ENCODE results near the gene SH3D19.
"Not testable (repeated sequence)": the region's sequence is repeated elsewhere in the genome, so short reads cannot be mapped to it uniquely, and the experiment has no call there.

SH3D19 gene

DNA sequence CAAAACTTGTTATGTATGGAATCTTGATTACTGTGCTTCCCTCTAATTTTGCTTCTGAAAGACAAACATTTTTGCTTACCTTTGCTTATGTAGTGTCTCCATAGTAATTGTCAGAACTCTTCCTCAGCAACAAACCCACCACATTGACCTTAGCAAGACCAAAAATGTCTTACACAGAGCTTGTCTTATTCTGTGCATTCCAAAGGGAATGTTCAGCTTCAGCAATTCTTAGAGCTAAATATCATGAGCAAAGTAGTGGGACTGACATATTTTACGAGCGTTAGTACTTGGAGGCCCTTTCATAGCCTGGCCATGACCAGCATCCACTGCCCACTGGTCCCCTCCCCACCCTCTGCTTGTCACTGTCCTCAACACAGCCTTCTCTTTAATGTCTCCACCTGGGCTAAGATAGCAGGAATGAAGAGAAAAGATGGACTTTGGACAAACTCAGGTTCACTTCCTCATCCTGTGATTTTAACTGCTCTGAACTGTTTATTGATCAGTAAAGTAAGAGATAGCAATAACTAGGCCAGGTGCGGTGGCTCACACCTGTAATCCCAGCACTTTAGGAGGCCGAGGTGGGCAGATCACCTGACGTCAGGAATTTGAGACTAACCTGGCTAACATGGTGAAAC lies 15.5 kb upstream of the SH3D19 start:
- Histone ChIP-seq H3K9me3 (ENCODE audit: control insufficient read depth, insufficient read depth, low read depth, low read length) (no peaks in the 10 kb centered on the region), H3K4me1 (ENCODE audit: control insufficient read depth, insufficient read depth, low read length) (no peaks in the 10 kb centered on the region), H3K27ac (ENCODE audit: low read depth, low read length) (no peak overlapping the region), H3K9ac (ENCODE audit: low read length) (no peak overlapping the region), H3K36me3 (ENCODE audit: control insufficient read depth, insufficient read depth, low read length) (no peaks in the 10 kb centered on the region), H3K4me3 (ENCODE audit: low read depth, low read length) (no peak overlapping the region), H3K27me3 (ENCODE audit: control insufficient read depth, insufficient read depth, low read length) (no peaks in the 10 kb centered on the region)

DNA sequence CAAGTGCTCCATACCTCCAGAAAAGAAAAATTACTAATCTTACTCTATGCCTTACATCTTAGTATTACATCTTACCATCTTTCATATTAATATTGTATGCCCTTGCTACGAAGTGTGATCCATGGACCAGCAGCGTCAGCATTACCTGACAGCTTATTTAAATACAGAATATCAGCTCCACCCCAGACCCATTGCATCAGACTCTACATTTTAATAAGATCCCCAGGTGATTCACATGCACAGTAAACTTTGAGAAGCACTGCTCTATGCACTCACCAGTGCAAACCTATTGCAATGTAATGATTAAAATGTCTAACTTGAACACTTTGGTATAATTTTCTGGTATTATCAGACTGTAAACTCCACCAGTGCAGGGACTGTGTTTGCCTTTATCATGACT lies 14.1 kb upstream of the SH3D19 start:
- Histone ChIP-seq H3K27ac (ENCODE audit: low read depth, low read length) (no peak overlapping the region), H3K36me3 (ENCODE audit: control insufficient read depth, insufficient read depth, low read length) (no peaks in the 10 kb centered on the region), H3K4me1 (ENCODE audit: control insufficient read depth, insufficient read depth, low read length) (no peaks in the 10 kb centered on the region), H3K9ac (ENCODE audit: low read length) (no peak overlapping the region), H3K9me3 (ENCODE audit: control insufficient read depth, insufficient read depth, low read depth, low read length) (no peaks in the 10 kb centered on the region), H3K4me3 (ENCODE audit: low read depth, low read length) (no peak overlapping the region), H3K27me3 (ENCODE audit: control insufficient read depth, insufficient read depth, low read length) (no peaks in the 10 kb centered on the region)

- H3K27ac ChIP-seq (ENCODE audit: low read depth, low read length) = no peak overlapping the region
- H3K9ac ChIP-seq (ENCODE audit: low read length) = no peak overlapping the region
- no peaks in the 10 kb centered on the region for H3K27me3 ChIP-seq (ENCODE audit: control insufficient read depth, insufficient read depth, low read length)
- no peaks in the 10 kb centered on the region for H3K4me1 ChIP-seq (ENCODE audit: control insufficient read depth, insufficient read depth, low read length)
- H3K9me3 ChIP-seq (ENCODE audit: control insufficient read depth, insufficient read depth, low read depth, low read length) = no peaks in the 10 kb centered on the region
- no peaks in the 10 kb centered on the region for H3K36me3 ChIP-seq (ENCODE audit: control insufficient read depth, insufficient read depth, low read length)
- H3K4me3 ChIP-seq (ENCODE audit: low read depth, low read length) = no peak overlapping the region
These were observed 6.1 kb upstream of the SH3D19 start for GRCh38 chr4:151331276-151332042.

DNA sequence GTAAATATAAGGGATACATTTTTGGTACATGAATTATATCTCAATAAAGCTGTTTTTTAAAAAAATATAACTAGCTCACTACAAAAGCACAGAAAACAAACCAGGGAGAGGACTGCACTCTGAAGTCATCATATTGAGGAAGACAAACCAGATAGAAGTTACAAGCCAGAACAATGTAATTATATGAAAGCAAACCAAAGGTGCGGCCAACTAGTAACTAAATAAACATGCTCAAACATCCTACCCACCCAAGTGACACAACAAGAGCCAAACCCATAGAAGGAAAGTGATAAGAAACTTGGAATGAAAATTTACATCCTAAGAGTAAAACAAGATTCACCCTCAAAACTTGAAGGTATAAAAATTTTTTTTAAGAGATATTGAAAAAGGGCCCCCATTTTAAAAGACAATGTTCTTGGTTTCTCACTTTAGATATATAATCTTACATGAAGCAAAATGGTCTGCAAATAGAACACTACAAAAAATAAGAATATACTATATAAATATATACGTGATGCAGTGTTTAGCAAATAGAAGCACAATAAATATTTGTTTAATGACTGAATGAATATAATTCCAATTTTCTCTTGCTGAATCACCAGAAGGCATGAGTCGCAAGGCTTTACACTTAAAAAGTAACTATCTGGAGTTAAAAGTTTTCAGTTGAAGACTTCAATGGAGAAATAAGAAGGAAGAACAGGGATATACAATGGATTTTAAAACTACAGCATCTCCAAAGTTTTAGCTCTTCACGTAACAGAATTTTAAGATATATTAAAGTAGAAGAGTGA lies 4.0 kb upstream of the SH3D19 start:
- H3K36me3 ChIP-seq (ENCODE audit: control insufficient read depth, insufficient read depth, low read length) = no peaks in the 10 kb centered on the region
- H3K9me3 ChIP-seq (ENCODE audit: control insufficient read depth, insufficient read depth, low read depth, low read length) = no peaks in the 10 kb centered on the region
- no peak overlapping the region for H3K9ac ChIP-seq (ENCODE audit: low read length)
- H3K27me3 ChIP-seq (ENCODE audit: control insufficient read depth, insufficient read depth, low read length) = peaks cover 2% of the 10 kb centered on the region; the same call in 1 of the 2 replicates
- H3K4me3 ChIP-seq (ENCODE audit: low read depth, low read length) = no peak overlapping the region
- no peak overlapping the region for H3K27ac ChIP-seq (ENCODE audit: low read depth, low read length)
- H3K4me1 ChIP-seq (ENCODE audit: control insufficient read depth, insufficient read depth, low read length) = peaks cover 6% of the 10 kb centered on the region; the same call in 1 of the 2 replicates

DNA sequence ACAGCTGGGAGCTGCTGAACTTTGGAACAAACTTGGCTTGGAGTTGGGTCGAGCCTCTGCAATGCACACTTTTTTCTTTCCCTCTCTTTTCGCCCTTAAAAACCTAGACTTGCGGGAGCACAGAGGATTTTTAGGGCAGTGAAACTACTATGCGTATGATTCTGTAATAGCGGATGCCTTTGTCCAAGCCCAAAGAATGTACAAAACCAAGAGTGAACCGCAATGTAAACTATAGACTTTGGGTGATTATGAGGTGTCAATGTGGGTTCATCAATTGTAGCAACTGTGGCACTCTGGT lies 493 bp upstream of the SH3D19 start:
- peak overlapping the region; percentile 94 for H3K4me3 ChIP-seq (ENCODE audit: low read depth, low read length)
- no peaks in the 10 kb centered on the region for H3K36me3 ChIP-seq (ENCODE audit: control insufficient read depth, insufficient read depth, low read length)
- H3K27ac ChIP-seq (ENCODE audit: low read depth, low read length) = no peak overlapping the region
- no peaks in the 10 kb centered on the region for H3K9me3 ChIP-seq (ENCODE audit: control insufficient read depth, insufficient read depth, low read depth, low read length)
- H3K27me3 ChIP-seq (ENCODE audit: control insufficient read depth, insufficient read depth, low read length) = peaks cover 2% of the 10 kb centered on the region; the same call in 1 of the 2 replicates
- H3K4me1 ChIP-seq (ENCODE audit: control insufficient read depth, insufficient read depth, low read length) = peaks cover 27% of the 10 kb centered on the region
- H3K9ac ChIP-seq (ENCODE audit: low read length) = peak overlapping the region; percentile 91

DNA sequence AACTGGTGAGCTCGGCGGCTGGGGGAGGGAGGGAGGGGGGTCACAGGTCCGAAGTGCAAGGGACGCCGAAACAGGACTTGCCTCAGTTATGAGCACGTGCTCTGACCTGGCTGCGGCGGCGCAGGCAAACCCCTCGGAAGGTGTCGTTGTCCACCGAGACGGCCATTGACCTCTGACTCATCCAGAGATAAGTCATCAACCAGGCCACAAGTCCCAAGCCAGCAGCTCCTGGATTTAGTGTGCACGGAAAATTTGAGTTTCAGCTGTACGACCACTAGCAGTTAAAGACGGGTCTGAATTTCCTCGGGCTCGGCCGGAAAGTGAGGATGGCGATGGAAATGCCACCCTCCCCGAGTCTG lies 674 bp downstream of the SH3D19 start:
- Histone ChIP-seq H3K4me1 (ENCODE audit: control insufficient read depth, insufficient read depth, low read length) (peaks cover 27% of the 10 kb centered on the region), H3K27ac (ENCODE audit: low read depth, low read length) (peak overlapping the region; percentile 97), H3K27me3 (ENCODE audit: control insufficient read depth, insufficient read depth, low read length) (peaks cover 2% of the 10 kb centered on the region; the same call in 1 of the 2 replicates), H3K36me3 (ENCODE audit: control insufficient read depth, insufficient read depth, low read length) (no peaks in the 10 kb centered on the region), H3K4me3 (ENCODE audit: low read depth, low read length) (peak overlapping the region; percentile 94), H3K9ac (ENCODE audit: low read length) (peak overlapping the region; percentile 91), H3K9me3 (ENCODE audit: control insufficient read depth, insufficient read depth, low read depth, low read length) (no peaks in the 10 kb centered on the region)

DNA sequence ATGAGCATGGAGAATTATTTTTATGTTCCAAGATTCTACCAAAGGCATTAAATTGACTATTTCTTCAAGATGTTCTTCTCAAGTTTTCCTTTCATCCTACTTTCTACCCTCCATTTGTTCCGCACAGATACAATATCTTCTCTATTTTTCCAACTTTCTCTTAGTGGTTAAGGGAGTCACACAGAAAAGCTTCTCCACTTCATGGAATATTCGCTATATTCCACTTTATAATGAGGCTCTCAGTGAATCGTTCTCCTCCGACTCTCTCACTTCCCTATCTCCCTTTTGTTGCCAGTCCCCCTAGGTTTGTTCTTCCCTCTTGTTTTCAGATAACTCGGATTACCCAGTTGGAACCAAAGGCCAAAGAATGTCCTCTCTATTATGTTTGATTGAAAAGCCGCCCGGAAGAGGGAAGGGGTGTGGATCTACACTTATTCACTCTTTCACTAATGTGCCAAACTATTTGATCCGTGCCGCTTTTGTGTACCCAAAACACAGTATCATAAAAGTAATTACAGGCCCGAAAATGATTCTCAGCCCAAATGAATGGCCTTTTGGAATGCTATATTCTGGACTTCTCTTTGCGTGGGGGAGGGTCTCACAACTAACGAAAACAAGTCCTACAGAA lies 1.2 kb downstream of the SH3D19 start:
- Histone ChIP-seq H3K27me3 (ENCODE audit: control insufficient read depth, insufficient read depth, low read length) (peaks cover 2% of the 10 kb centered on the region; the same call in 1 of the 2 replicates), H3K9ac (ENCODE audit: low read length) (peak overlapping the region; percentile 91), H3K4me1 (ENCODE audit: control insufficient read depth, insufficient read depth, low read length) (peaks cover 27% of the 10 kb centered on the region), H3K9me3 (ENCODE audit: control insufficient read depth, insufficient read depth, low read depth, low read length) (no peaks in the 10 kb centered on the region), H3K4me3 (ENCODE audit: low read depth, low read length) (peak overlapping the region; percentile 94), H3K36me3 (ENCODE audit: control insufficient read depth, insufficient read depth, low read length) (no peaks in the 10 kb centered on the region), H3K27ac (ENCODE audit: low read depth, low read length) (peak overlapping the region; percentile 97)

DNA sequence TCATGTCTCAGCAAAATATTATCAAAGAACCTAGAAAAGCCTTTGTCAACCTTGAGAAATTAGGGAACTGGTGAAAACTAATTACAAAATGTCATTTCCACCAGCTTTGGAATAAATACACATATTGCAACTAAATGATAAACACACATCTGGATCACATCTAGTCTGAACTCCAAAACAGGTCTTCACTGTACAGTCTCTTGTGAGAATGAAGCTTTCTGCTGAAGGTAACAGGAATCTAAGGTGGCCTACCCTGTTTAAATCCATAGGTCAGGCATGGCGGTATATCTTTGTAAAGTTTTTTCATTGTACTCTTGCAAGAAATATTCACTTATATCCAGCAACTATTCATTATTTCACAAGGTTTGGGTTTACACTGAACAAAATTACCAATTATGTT lies 1.7 kb downstream of the SH3D19 start:
- peaks cover 2% of the 10 kb centered on the region; the same call in 1 of the 2 replicates for H3K27me3 ChIP-seq (ENCODE audit: control insufficient read depth, insufficient read depth, low read length)
- H3K4me3 ChIP-seq (ENCODE audit: low read depth, low read length) = peak overlapping the region; percentile 94
- H3K9ac ChIP-seq (ENCODE audit: low read length) = peak overlapping the region; percentile 91
- H3K36me3 ChIP-seq (ENCODE audit: control insufficient read depth, insufficient read depth, low read length) = no peaks in the 10 kb centered on the region
- peak overlapping the region; percentile 97; the same call in 1 of the 2 replicates for H3K27ac ChIP-seq (ENCODE audit: low read depth, low read length)
- H3K9me3 ChIP-seq (ENCODE audit: control insufficient read depth, insufficient read depth, low read depth, low read length) = no peaks in the 10 kb centered on the region
- peaks cover 27% of the 10 kb centered on the region for H3K4me1 ChIP-seq (ENCODE audit: control insufficient read depth, insufficient read depth, low read length)

- H3K27me3 ChIP-seq (ENCODE audit: control insufficient read depth, insufficient read depth, low read length) = peaks cover 2% of the 10 kb centered on the region; the same call in 1 of the 2 replicates
- no peaks in the 10 kb centered on the region for H3K9me3 ChIP-seq (ENCODE audit: control insufficient read depth, insufficient read depth, low read depth, low read length)
- no peak overlapping the region; the same call in 1 of the 2 replicates for H3K27ac ChIP-seq (ENCODE audit: low read depth, low read length)
- H3K36me3 ChIP-seq (ENCODE audit: control insufficient read depth, insufficient read depth, low read length) = no peaks in the 10 kb centered on the region
- H3K9ac ChIP-seq (ENCODE audit: low read length) = no peak overlapping the region
- peak overlapping the region; percentile 94; the same call in 1 of the 2 replicates for H3K4me3 ChIP-seq (ENCODE audit: low read depth, low read length)
- H3K4me1 ChIP-seq (ENCODE audit: control insufficient read depth, insufficient read depth, low read length) = peaks cover 27% of the 10 kb centered on the region
These were observed 2.8 kb downstream of the SH3D19 start for GRCh38 chr4:151322570-151322969.

- not testable (repeated sequence) for H3K4me3 ChIP-seq (ENCODE audit: low read depth, low read length); H3K36me3 ChIP-seq (ENCODE audit: control insufficient read depth, insufficient read depth, low read length); H3K27me3 ChIP-seq (ENCODE audit: control insufficient read depth, insufficient read depth, low read length); H3K9me3 ChIP-seq (ENCODE audit: control insufficient read depth, insufficient read depth, low read depth, low read length); H3K27ac ChIP-seq (ENCODE audit: low read depth, low read length); H3K9ac ChIP-seq (ENCODE audit: low read length)
- peaks cover 27% of the 10 kb centered on the region for H3K4me1 ChIP-seq (ENCODE audit: control insufficient read depth, insufficient read depth, low read length)
These were observed 3.2 kb downstream of the SH3D19 start for GRCh38 chr4:151322161-151322560.
